ENCODE measurements around the gene SFTPB. TPM values are rescaled to one million over a fixed set of nuclear protein-coding genes. Genes with fewer than 3 reads are reported as not detected.

Gene SFTPB
- total and polyA plus RNA-seq, 7 experiments from 2014 or later: not detected

DNA sequence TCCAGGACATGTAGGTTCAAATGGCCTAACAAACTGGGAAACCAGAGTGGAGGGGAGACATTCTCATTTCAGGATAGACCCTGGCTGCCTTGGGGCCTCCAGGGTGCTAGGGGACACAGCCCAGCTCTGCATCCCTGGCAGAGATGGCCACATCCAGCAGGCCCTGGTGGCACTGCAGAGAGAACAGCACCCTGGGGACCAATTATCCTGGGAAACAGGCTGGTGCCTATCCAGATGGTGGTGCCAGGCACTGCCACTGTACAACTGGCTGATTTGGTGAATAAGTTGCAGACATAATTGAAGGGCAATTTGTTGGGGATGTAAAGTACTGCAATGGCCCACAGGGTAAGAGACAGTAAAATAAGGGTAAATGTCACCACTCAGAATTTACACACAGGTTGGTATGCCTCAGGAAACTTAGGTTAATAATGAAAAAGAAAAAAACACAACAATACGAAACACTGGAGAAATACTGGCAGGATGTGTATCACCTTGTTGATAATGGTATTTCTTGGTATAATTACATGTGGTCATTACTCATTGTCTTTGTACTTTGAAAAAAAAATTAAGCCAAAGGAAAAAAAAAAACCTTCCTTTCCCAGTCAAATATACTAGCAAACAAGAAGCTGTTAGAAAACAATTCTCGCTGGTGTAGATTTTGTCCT is 12.8 kb upstream of the SFTPB start:
- H3K9me3 ChIP-seq (ENCODE audit: control insufficient read depth in 2 of 3, low read length in 3 of 3): no peaks in the 10 kb centered on the region
- POLR2A ChIA-PET: interaction anchor here (0.7 kb wide), 1 partner anchor 36 kb away, joined by 4 read pairs; no protein-coding TSS in a partner anchor
- H3K36me3 ChIP-seq (ENCODE audit: control insufficient read depth in 2 of 3, insufficient read depth in 3 of 3, low read length in 3 of 3): no peaks in the 10 kb centered on the region
- CTCF ChIA-PET: interaction anchor here (0.8 kb wide), 2 partner anchors 27 to 133 kb away, joined by 3 read pairs; no protein-coding TSS in a partner anchor
- Mint-ChIP-seq H3K4me1 (peaks cover 0 to 30% (median 0%) of the 10 kb centered on the region in 7 donors), H3K27me3 (peaks cover 0 to 7% (median 3%) of the 10 kb centered on the region in 5 donors), H3K4me3 (peak overlapping the region in 2 of 10 donors; percentile 22 to 75), H3K36me3 (peaks cover 0 to 6% (median 0%) of the 10 kb centered on the region in 5 donors), H3K9me3 (peaks cover 0 to 2% (median 0%) of the 10 kb centered on the region in 11 donors), H3K27ac (peak overlapping the region in 2 of 9 donors; percentile 7 to 91)
- no peaks in the 10 kb centered on the region for H3K27me3 ChIP-seq (ENCODE audit: control insufficient read depth in 2 of 2, insufficient read depth in 2 of 2, low read length in 2 of 2)
- no peak overlapping the region for H3K4me3 ChIP-seq (ENCODE audit: low read length)
- intact Hi-C loops (cut with micrococcal nuclease): no loop called here
- ATAC-seq: no peak
- peaks cover 0 to 7% of the 10 kb centered on the region in 2 donors for H3K4me1 ChIP-seq (ENCODE audit: control insufficient read depth in 2 of 2, insufficient read depth in 2 of 2, low read length in 2 of 2)
- no peak overlapping the region for H3K27ac ChIP-seq (ENCODE audit: low read depth, low read length)
- no peak for DNase-seq

DNA sequence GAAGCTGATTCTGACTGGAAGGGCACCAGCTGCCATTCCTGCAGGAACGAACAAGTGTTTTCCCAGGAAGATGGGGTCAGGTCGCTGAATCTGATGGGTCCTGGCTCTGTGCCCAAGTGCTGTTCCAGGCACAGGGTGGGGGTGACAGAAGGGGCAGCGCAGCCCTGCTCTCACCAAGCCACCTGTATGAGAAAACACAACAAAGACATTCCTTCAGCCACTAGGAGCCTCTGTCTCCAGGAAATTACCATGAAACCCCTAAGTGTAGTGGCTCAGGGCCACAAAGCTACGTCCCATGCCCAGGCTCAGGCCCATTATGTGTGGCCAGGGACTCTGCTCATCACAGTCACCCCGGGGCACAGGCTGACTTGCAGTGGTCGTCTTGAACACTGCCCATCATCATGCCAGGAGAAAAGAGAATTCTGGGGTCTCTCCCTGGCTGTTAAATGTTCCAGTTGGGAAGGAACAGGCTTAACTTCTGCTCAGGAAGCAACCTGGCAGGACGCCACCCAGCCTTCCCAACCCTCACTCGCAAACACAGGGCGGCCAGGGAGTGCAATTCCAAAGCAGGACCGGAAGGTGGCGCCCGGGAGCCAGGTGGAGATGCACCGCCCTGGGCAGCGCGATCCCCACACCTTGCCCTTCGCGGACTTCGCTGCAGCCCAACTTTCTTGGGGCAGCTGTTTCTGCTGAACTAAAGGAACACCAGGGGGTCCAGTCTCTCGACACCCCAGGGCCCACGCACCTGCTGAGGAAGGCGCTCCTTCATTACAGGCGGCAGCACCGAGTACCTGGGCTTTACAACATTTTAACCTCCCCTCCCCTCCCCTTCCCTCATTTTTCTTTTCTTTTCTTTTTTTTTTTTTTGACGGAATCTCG is 11.0 kb upstream of the SFTPB start:
- Mint-ChIP-seq H3K4me3 (peak overlapping the region in 7 of 10 donors; percentile 13 to 62 (median 52)), H3K27ac (peak overlapping the region in 1 of 9 donors; percentile 57), H3K9me3 (peaks cover 0 to 2% (median 0%) of the 10 kb centered on the region in 11 donors), H3K4me1 (peaks cover 0 to 30% (median 0%) of the 10 kb centered on the region in 7 donors), H3K27me3 (peaks cover 0 to 7% (median 3%) of the 10 kb centered on the region in 5 donors), H3K36me3 (peaks cover 0 to 6% (median 0%) of the 10 kb centered on the region in 5 donors)
- POLR2A ChIA-PET: no interaction called here
- intact Hi-C loops (cut with micrococcal nuclease): loop anchor here (1.0 to 2.0 kb wide), 3 partner anchors 28 to 135 kb away; no protein-coding TSS in a partner anchor
- no peaks in the 10 kb centered on the region for H3K27me3 ChIP-seq (ENCODE audit: control insufficient read depth in 2 of 2, insufficient read depth in 2 of 2, low read length in 2 of 2)
- peaks cover 0 to 7% of the 10 kb centered on the region in 2 donors for H3K4me1 ChIP-seq (ENCODE audit: control insufficient read depth in 2 of 2, insufficient read depth in 2 of 2, low read length in 2 of 2)
- CTCF ChIA-PET: interaction anchor here (1.0 kb wide), 1 partner anchor 13 kb away, joined by 3 read pairs; no protein-coding TSS in a partner anchor
- H3K9me3 ChIP-seq (ENCODE audit: control insufficient read depth in 2 of 3, low read length in 3 of 3): no peaks in the 10 kb centered on the region
- H3K4me3 ChIP-seq (ENCODE audit: low read length): no peak overlapping the region
- no peak overlapping the region for H3K27ac ChIP-seq (ENCODE audit: low read depth, low read length)
- DNase-seq (peak; percentile 43 to 86 (median 71)), ATAC-seq (peak; percentile 97)
- H3K36me3 ChIP-seq (ENCODE audit: control insufficient read depth in 2 of 3, insufficient read depth in 3 of 3, low read length in 3 of 3): no peaks in the 10 kb centered on the region

DNA sequence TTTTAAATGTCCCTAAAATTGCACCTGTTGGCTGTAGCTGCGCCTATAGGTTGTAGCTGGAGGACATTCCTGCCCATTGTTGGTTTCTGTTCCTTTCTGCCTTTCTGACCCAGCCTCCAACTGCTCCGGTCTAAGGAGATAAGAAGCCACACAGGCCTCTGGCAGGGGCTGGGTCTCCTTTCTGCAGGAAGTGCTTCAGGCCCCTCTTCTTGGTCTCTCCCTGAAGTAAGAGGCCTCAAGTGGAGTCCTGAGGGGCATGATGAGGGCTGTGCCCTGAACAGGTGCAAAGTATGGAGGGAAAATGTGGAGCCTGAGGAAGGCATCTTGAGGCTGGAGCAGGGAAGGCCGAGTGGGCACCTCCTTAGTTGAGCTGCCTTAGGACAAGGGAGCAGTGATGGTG is 10.4 kb upstream of the SFTPB start:
- H3K9me3 Mint-ChIP-seq: peaks cover 0 to 2% (median 0%) of the 10 kb centered on the region in 11 donors
- peaks cover 0 to 30% (median 0%) of the 10 kb centered on the region in 7 donors for H3K4me1 Mint-ChIP-seq
- no peak for ATAC-seq
- peaks cover 0 to 7% of the 10 kb centered on the region in 2 donors for H3K4me1 ChIP-seq (ENCODE audit: control insufficient read depth in 2 of 2, insufficient read depth in 2 of 2, low read length in 2 of 2)
- no peak overlapping the region for H3K4me3 ChIP-seq (ENCODE audit: low read length)
- POLR2A ChIA-PET: no interaction called here
- intact Hi-C loops (cut with micrococcal nuclease): loop anchor here in 1 of 2 donors (2.0 kb wide), 1 partner anchor 126 kb away; no protein-coding TSS in a partner anchor
- H3K27ac Mint-ChIP-seq: no peak overlapping the region
- H3K36me3 Mint-ChIP-seq: peaks cover 0 to 6% (median 0%) of the 10 kb centered on the region in 5 donors
- H3K27me3 ChIP-seq (ENCODE audit: control insufficient read depth in 2 of 2, insufficient read depth in 2 of 2, low read length in 2 of 2): no peaks in the 10 kb centered on the region
- H3K36me3 ChIP-seq (ENCODE audit: control insufficient read depth in 2 of 3, insufficient read depth in 3 of 3, low read length in 3 of 3): no peaks in the 10 kb centered on the region
- peaks cover 0 to 7% (median 3%) of the 10 kb centered on the region in 5 donors for H3K27me3 Mint-ChIP-seq
- no peaks in the 10 kb centered on the region for H3K9me3 ChIP-seq (ENCODE audit: control insufficient read depth in 2 of 3, low read length in 3 of 3)
- peak overlapping the region in 1 of 10 donors; percentile 42 for H3K4me3 Mint-ChIP-seq
- CTCF ChIA-PET: interaction anchor here (1.0 kb wide), 1 partner anchor 14 kb away, joined by 3 read pairs; no protein-coding TSS in a partner anchor
- H3K27ac ChIP-seq (ENCODE audit: low read depth, low read length): no peak overlapping the region
- no peak for DNase-seq

DNA sequence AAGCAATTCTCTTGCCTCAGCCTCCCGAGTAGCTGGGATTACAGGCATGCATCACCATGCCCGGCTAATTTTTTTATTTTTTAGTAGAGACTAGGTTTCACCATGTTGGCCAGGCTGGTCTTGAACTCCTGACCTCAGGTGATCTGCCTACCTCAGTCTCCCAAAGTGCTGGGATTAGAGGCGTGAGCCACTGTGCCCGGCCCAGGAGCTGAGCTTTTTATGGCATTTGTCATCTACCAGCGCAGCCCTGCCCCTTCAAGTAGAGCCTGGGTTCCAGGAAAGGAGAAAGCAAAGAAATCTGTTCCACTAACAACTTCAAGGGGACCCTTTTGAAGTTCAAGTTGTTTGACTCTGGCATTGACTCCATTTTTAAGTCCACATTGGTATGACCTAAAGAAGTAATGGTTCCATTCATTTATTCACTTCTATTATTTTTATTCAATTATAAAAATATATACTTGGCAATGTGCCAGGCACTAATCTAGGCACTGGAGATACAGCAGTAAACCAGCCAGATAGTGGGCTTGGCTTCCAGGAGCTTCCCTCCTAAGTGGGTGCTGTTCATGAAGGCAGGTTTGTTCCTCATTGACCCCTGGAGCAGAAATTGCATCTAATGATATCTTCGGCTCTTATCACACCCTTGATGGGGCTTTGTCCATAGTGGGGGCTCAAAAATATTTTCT is 8.0 kb upstream of the SFTPB start:
- intact Hi-C loops (cut with micrococcal nuclease): no loop called here
- peaks cover 0 to 7% of the 10 kb centered on the region in 2 donors for H3K4me1 ChIP-seq (ENCODE audit: control insufficient read depth in 2 of 2, insufficient read depth in 2 of 2, low read length in 2 of 2)
- H3K36me3 Mint-ChIP-seq: no peaks in the 10 kb centered on the region
- no peak overlapping the region for H3K27ac ChIP-seq (ENCODE audit: low read depth, low read length)
- no peak for DNase-seq
- H3K4me3 Mint-ChIP-seq: no peak overlapping the region
- H3K9me3 Mint-ChIP-seq: peaks cover 0 to 2% (median 0%) of the 10 kb centered on the region in 11 donors
- peaks cover 0 to 7% (median 3%) of the 10 kb centered on the region in 5 donors for H3K27me3 Mint-ChIP-seq
- peaks cover 0 to 17% (median 0%) of the 10 kb centered on the region in 7 donors for H3K4me1 Mint-ChIP-seq
- CTCF ChIA-PET: interaction anchor here (1.6 kb wide), 1 partner anchor 34 kb away, joined by 3 read pairs; no protein-coding TSS in a partner anchor
- no peaks in the 10 kb centered on the region for H3K9me3 ChIP-seq (ENCODE audit: control insufficient read depth in 2 of 3, low read length in 3 of 3)
- H3K4me3 ChIP-seq (ENCODE audit: low read length): no peak overlapping the region
- H3K27ac Mint-ChIP-seq: no peak overlapping the region
- H3K27me3 ChIP-seq (ENCODE audit: control insufficient read depth in 2 of 2, insufficient read depth in 2 of 2, low read length in 2 of 2): no peaks in the 10 kb centered on the region
- H3K36me3 ChIP-seq (ENCODE audit: control insufficient read depth in 2 of 3, insufficient read depth in 3 of 3, low read length in 3 of 3): no peaks in the 10 kb centered on the region
- POLR2A ChIA-PET: no interaction called here
- no peak for ATAC-seq

DNA sequence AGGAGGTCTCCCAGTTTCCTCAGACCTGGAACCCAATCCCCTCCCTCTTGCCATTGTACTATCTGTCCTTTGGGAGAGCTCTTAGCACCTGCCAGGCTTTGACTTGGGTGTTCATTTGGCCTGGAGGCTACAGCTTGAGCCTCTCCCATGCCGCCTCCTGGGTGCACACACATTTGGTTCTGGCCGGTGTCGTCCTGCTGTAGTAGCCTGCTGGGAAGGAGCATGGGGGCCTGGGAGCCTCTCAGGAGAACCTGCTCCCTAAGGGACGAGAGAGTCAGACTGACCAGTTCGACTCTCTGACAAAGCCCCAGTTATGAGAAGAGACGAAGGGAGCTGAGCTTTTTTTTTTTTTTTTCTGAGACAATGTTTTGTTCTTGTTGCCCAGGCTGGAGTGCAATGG is 7.4 kb upstream of the SFTPB start:
- Mint-ChIP-seq H3K36me3 (no peaks in the 10 kb centered on the region), H3K27ac (no peak overlapping the region), H3K9me3 (peaks cover 0 to 2% (median 0%) of the 10 kb centered on the region in 11 donors), H3K27me3 (peaks cover 0 to 7% (median 3%) of the 10 kb centered on the region in 5 donors), H3K4me1 (peaks cover 0 to 14% (median 0%) of the 10 kb centered on the region in 7 donors), H3K4me3 (no peak overlapping the region)
- intact Hi-C loops (cut with micrococcal nuclease): no loop called here
- ATAC-seq (no peak), DNase-seq (no peak)
- Histone ChIP-seq H3K36me3 (ENCODE audit: control insufficient read depth in 2 of 3, insufficient read depth in 3 of 3, low read length in 3 of 3) (no peaks in the 10 kb centered on the region), H3K27ac (ENCODE audit: low read depth, low read length) (no peak overlapping the region), H3K4me1 (ENCODE audit: control insufficient read depth in 2 of 2, insufficient read depth in 2 of 2, low read length in 2 of 2) (peaks cover 0 to 7% of the 10 kb centered on the region in 2 donors), H3K27me3 (ENCODE audit: control insufficient read depth in 2 of 2, insufficient read depth in 2 of 2, low read length in 2 of 2) (no peaks in the 10 kb centered on the region), H3K9me3 (ENCODE audit: control insufficient read depth in 2 of 3, low read length in 3 of 3) (no peaks in the 10 kb centered on the region), H3K4me3 (ENCODE audit: low read length) (no peak overlapping the region)
- ChIA-PET CTCF (interaction anchor here (1.6 kb wide), 1 partner anchor 35 kb away, joined by 3 read pairs; no protein-coding TSS in a partner anchor), POLR2A (no interaction called here)

DNA sequence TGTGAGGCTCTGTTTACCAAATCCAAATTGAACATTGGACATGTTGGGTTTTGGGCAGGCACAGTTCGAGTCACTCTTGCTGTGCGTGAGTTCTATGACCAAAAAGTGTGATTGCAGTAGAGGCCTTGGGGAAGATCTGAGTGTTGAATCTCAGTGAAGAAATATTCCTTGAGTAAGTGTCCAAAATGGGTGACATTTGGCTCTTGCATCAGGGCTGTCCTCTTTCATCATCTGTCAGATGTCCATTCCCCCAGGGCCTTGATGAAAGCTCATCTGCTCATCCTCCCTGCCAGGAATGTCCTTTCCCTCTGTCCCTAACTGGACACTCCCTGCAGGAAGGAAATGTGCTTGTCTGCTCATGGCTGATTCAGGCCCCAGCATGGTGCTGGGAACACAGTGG is 6.4 kb upstream of the SFTPB start:
- H3K4me3 Mint-ChIP-seq: no peak overlapping the region
- H3K27me3 Mint-ChIP-seq: peaks cover 0 to 7% (median 0%) of the 10 kb centered on the region in 5 donors
- intact Hi-C loops (cut with micrococcal nuclease): no loop called here
- no peaks in the 10 kb centered on the region for H3K36me3 ChIP-seq (ENCODE audit: control insufficient read depth in 2 of 3, insufficient read depth in 3 of 3, low read length in 3 of 3)
- no peak overlapping the region for H3K27ac ChIP-seq (ENCODE audit: low read depth, low read length)
- CTCF ChIA-PET: no interaction called here
- no peak for DNase-seq
- H3K9me3 Mint-ChIP-seq: no peaks in the 10 kb centered on the region
- H3K4me3 ChIP-seq (ENCODE audit: low read length): no peak overlapping the region
- peaks cover 0 to 7% of the 10 kb centered on the region in 2 donors for H3K4me1 ChIP-seq (ENCODE audit: control insufficient read depth in 2 of 2, insufficient read depth in 2 of 2, low read length in 2 of 2)
- H3K4me1 Mint-ChIP-seq: peaks cover 0 to 11% (median 0%) of the 10 kb centered on the region in 7 donors
- no peaks in the 10 kb centered on the region for H3K27me3 ChIP-seq (ENCODE audit: control insufficient read depth in 2 of 2, insufficient read depth in 2 of 2, low read length in 2 of 2)
- H3K36me3 Mint-ChIP-seq: no peaks in the 10 kb centered on the region
- H3K27ac Mint-ChIP-seq: no peak overlapping the region
- H3K9me3 ChIP-seq (ENCODE audit: control insufficient read depth in 2 of 3, low read length in 3 of 3): no peaks in the 10 kb centered on the region
- POLR2A ChIA-PET: no interaction called here
- no peak for ATAC-seq
